ENCODE measurements around the gene ARAP1.
A peak's percentile ranks its signal among the peaks of the same experiment; 100 is the strongest.

The ARAP1 gene

GRCh38 chr11:72745511-72745910, 6.7 kb downstream of the ARAP1 start:
- no peak for TF ChIP-seq CTCF (IDR thresholded peaks at IDR 0.05; ENCODE audit: insufficient read depth, missing control alignments)
- FAIRE-seq (no peak), DNase-seq (ENCODE audit: insufficient read length, low spot score) (no peak)

GRCh38 chr11:72744474-72744873, 7.7 kb downstream of the ARAP1 start:
- FAIRE-seq: no peak
- no peak for TF ChIP-seq CTCF (IDR thresholded peaks at IDR 0.05; ENCODE audit: insufficient read depth, missing control alignments)

GRCh38 chr11:72743321-72744221, 8.6 kb downstream of the ARAP1 start:
- peak; percentile 85 for FAIRE-seq
- no peak for TF ChIP-seq CTCF (IDR thresholded peaks at IDR 0.05; ENCODE audit: insufficient read depth, missing control alignments)
- peak; percentile 86 for DNase-seq (ENCODE audit: insufficient read length, low spot score)

More at GRCh38 chr11:72744474-72744873, 7.7 kb downstream of the ARAP1 start:
- DNase-seq (ENCODE audit: insufficient read length, low spot score): no peak

- DNase-seq (ENCODE audit: insufficient read length, low spot score) (no peak), FAIRE-seq (no peak)
- no peak for TF ChIP-seq CTCF (IDR thresholded peaks at IDR 0.05; ENCODE audit: insufficient read depth, missing control alignments)
Observed at GRCh38 chr11:72742513-72743320, 9.5 kb downstream of the ARAP1 start.

GRCh38 chr11:72741849-72742512, 10.2 kb downstream of the ARAP1 start:
- no peak for DNase-seq (ENCODE audit: insufficient read length, low spot score)
- FAIRE-seq: no peak
- no peak for TF ChIP-seq CTCF (IDR thresholded peaks at IDR 0.05; ENCODE audit: insufficient read depth, missing control alignments)

- TF ChIP-seq CTCF (IDR thresholded peaks at IDR 0.05; ENCODE audit: insufficient read depth, missing control alignments): no peak
- FAIRE-seq (no peak), DNase-seq (ENCODE audit: insufficient read length, low spot score) (no peak)
Observed at GRCh38 chr11:72741429-72741833, 10.8 kb downstream of the ARAP1 start.
